GM12878 (cell line): ENCODE results near the gene CCDC110.

Experiments
- EED ChIP-seq: sonication (generic); IDR thresholded peaks from 2 replicates; pipeline ENCODE4 v1.6.1; 2016; ENCODE audit warnings: antibody characterized with exemption, low read depth
- ETV6 ChIP-seq, 2 experiments: fragments of 450-650 bp in 1 of 2; IDR thresholded peaks in 1 of 2; conservative IDR thresholded peaks in 1 of 2; 2 replicates each; pipeline ENCODE4 v1.6.1; 2014; ENCODE audit warnings: antibody characterized with exemption in 1 of 2, borderline replicate concordance in 1 of 2, low read depth in 1 of 2, mild to moderate bottlenecking in 1 of 2, moderate library complexity in 1 of 2
- FOS ChIP-seq: IDR thresholded peaks from 3 replicates; pipeline ENCODE4 v1.6.1; 2011; ENCODE audit warnings: borderline replicate concordance; ENCODE audit not compliant: insufficient read length; ENCODE audit errors: extremely low read depth
- IKZF1 ChIP-seq: fragments of 450-650 bp; conservative IDR thresholded peaks from 2 replicates; pipeline ENCODE4 v1.6.1; 2017; ENCODE audit warnings: antibody characterized with exemption, mild to moderate bottlenecking
- RFX5 ChIP-seq: IDR thresholded peaks from 2 replicates; pipeline ENCODE4 v1.6.1; 2011; ENCODE audit warnings: low read depth, low read length, improper control_type of control experiment
- SPI1 ChIP-seq: IDR thresholded peaks from 2 replicates; pipeline ENCODE4 v1.6.1; 2011; ENCODE audit warnings: low read depth, mild to moderate bottlenecking, low read length, moderate library complexity, borderline replicate concordance; ENCODE audit not compliant: insufficient read depth
- TF ChIP-seq, protein P1 (sequence below), 3 experiments: IDR thresholded peaks in 2 of 3; conservative IDR thresholded peaks in 1 of 3; 2 replicates each; pipeline ENCODE4 v1.5.1; 2011; ENCODE audit warnings: low read depth in 3 of 3, low read length in 3 of 3, mild to moderate bottlenecking in 3 of 3, control low read depth in 2 of 3, moderate library complexity in 2 of 3, inconsistent platforms in 1 of 3, mixed read lengths in 1 of 3; ENCODE audit not compliant: control insufficient read depth in 2 of 3, insufficient read depth in 1 of 3; ENCODE audit errors: extremely low read depth in 1 of 3
- TF ChIP-seq, protein P2 (sequence below): IDR thresholded peaks from 2 replicates; pipeline ENCODE4 v1.6.1; 2012; ENCODE audit warnings: low read depth, low read length, improper control_type of control experiment

DNA sequence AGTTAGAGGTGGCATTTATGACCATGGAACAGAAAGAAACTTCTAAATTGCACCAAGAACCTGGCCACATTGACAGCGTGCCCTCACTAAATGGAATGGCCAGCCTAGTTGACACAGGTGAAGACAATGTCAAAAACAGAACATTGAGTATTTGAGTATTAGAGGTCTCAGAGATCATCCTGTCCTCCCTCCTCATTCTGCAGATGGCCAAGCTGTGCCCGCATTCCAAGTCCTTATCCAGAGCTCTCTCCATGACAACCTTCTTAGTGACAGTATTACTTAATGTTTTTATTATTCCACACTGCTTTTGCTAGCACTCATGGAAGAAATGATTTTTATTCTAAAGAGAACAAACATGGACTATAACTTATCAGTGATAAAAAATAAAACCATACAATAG, 9.9 kb upstream of the CCDC110 start:
- TF ChIP-seq EED (no peak), RFX5 (no peak), SPI1 (no peak), ETV6 (conservative IDR thresholded peaks at IDR 0.05 in 1 of 2, IDR thresholded peaks at IDR 0.05 in 1 of 2; ENCODE audit: borderline replicate concordance in 1 of 2, low read depth in 1 of 2) (no peak), IKZF1 (no peak), FOS (no peak)
- TF ChIP-seq, protein P1, sequence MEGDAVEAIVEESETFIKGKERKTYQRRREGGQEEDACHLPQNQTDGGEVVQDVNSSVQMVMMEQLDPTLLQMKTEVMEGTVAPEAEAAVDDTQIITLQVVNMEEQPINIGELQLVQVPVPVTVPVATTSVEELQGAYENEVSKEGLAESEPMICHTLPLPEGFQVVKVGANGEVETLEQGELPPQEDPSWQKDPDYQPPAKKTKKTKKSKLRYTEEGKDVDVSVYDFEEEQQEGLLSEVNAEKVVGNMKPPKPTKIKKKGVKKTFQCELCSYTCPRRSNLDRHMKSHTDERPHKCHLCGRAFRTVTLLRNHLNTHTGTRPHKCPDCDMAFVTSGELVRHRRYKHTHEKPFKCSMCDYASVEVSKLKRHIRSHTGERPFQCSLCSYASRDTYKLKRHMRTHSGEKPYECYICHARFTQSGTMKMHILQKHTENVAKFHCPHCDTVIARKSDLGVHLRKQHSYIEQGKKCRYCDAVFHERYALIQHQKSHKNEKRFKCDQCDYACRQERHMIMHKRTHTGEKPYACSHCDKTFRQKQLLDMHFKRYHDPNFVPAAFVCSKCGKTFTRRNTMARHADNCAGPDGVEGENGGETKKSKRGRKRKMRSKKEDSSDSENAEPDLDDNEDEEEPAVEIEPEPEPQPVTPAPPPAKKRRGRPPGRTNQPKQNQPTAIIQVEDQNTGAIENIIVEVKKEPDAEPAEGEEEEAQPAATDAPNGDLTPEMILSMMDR (IDR thresholded peaks at IDR 0.05 in 2 of 3, conservative IDR thresholded peaks at IDR 0.05 in 1 of 3; ENCODE audit: control insufficient read depth in 2 of 3, extremely low read depth in 1 of 3, insufficient read depth in 1 of 3, low read depth in 3 of 3, low read length in 3 of 3): no peak
- TF ChIP-seq, protein P2, sequence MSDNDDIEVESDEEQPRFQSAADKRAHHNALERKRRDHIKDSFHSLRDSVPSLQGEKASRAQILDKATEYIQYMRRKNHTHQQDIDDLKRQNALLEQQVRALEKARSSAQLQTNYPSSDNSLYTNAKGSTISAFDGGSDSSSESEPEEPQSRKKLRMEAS: no peak
